BJ (cell line): ENCODE measurements around the gene CCDC167. TPM values are rescaled to one million over a fixed set of nuclear protein-coding genes. Genes with fewer than 3 reads are reported as not detected.

Experiments
- CTCF ChIA-PET: fragments of 350-600 bp; formaldehyde crosslinking; extraction: SDS; loops from one replicate; lab custom pipeline; 2021; ENCODE audit warnings: antibody characterized with exemption, inconsistent platforms; lab: Yijun Ruan, JAX
- POLR2A ChIA-PET: fragments of 300-600 bp; sonication (Branson Sonifier 250); formaldehyde crosslinking; extraction: SDS; loops from one replicate; lab custom pipeline; 2021; ENCODE audit warnings: antibody characterized with exemption; lab: Charles Lee
- DNase-seq: peaks from one replicate; pipeline ENCODE4 v3.0.0-alpha.2; 2011; ENCODE audit warnings: low read depth
- H3K27me3 ChIP-seq: 2 replicates; pipeline ENCODE4 v1.6.0; 2011; ENCODE audit warnings: low read length; ENCODE audit not compliant: control insufficient read depth, insufficient read depth
- H3K36me3 ChIP-seq: 2 replicates; pipeline ENCODE4 v1.5.1; 2011; ENCODE audit warnings: low read length; ENCODE audit not compliant: control insufficient read depth, insufficient read depth
- H3K4me3 ChIP-seq: 2 replicates; pipeline ENCODE4 v1.5.1; 2011; ENCODE audit warnings: low read depth, mild to moderate bottlenecking, control low read depth, low read length
- CTCF ChIP-seq: IDR thresholded peaks from 2 replicates; pipeline ENCODE4 v1.5.1; 2011; ENCODE audit warnings: low read depth, mild to moderate bottlenecking, control low read depth, inconsistent platforms, low read length, moderate library complexity; ENCODE audit not compliant: insufficient read depth
- polyA plus RNA-seq: library from polyadenylated mRNA; depleted of rRNA; stranded (reverse); fragments of >200 nt; gene quantifications from 2 replicates; pipeline ENCODE4 v1.2.3, GENCODE V29; 2011

CCDC167 gene
- polyA plus RNA-seq, 1 experiment = 31.8 TPM

- no peaks in the 10 kb centered on the region for H3K36me3 ChIP-seq
- DNase-seq = no peak
- H3K4me3 ChIP-seq = no peak overlapping the region
- H3K27me3 ChIP-seq = peaks cover 40% of the 10 kb centered on the region
- POLR2A ChIA-PET = no interaction called here
- CTCF ChIA-PET = interaction anchor here (0.6 kb wide), 1 partner anchor 81 kb away, joined by 3 read pairs; no protein-coding TSS in a partner anchor
- no peak for TF ChIP-seq CTCF
Observed at GRCh38 chr6:37531026-37531425, 31.3 kb upstream of the CCDC167 start.

- Histone ChIP-seq H3K4me3 (no peak overlapping the region), H3K27me3 (peaks cover 32% of the 10 kb centered on the region), H3K36me3 (no peaks in the 10 kb centered on the region)
- no peak for DNase-seq
- TF ChIP-seq CTCF = no peak
- ChIA-PET CTCF (interaction anchor here (0.6 to 1.8 kb wide), 3 partner anchors 8 to 81 kb away, joined by 3 to 10 read pairs (median 3); no protein-coding TSS in a partner anchor), POLR2A (no interaction called here)
Observed at GRCh38 chr6:37530297-37530696, 30.6 kb upstream of the CCDC167 start.

GRCh38 chr6:37528541-37528940 is 28.8 kb upstream of the CCDC167 start:
- TF ChIP-seq CTCF = no peak
- POLR2A ChIA-PET = no interaction called here
- Histone ChIP-seq H3K36me3 (no peaks in the 10 kb centered on the region), H3K27me3 (peaks cover 23% of the 10 kb centered on the region), H3K4me3 (no peak overlapping the region)
- DNase-seq = no peak
- CTCF ChIA-PET = interaction anchor here (1.8 kb wide), 1 partner anchor 10 kb away, joined by 10 read pairs; no protein-coding TSS in a partner anchor

GRCh38 chr6:37525460-37526357 is 26.0 kb upstream of the CCDC167 start:
- Histone ChIP-seq H3K4me3 (no peak overlapping the region), H3K36me3 (no peaks in the 10 kb centered on the region), H3K27me3 (peaks cover 11% of the 10 kb centered on the region)
- POLR2A ChIA-PET = no interaction called here
- no peak for DNase-seq
- TF ChIP-seq CTCF = no peak
- CTCF ChIA-PET = interaction anchor here (0.9 to 2.1 kb wide), 2 partner anchors 40 to 52 kb away, joined by 3 to 4 read pairs; no protein-coding TSS in a partner anchor

GRCh38 chr6:37524970-37525318 is 25.3 kb upstream of the CCDC167 start:
- Histone ChIP-seq H3K36me3 (no peaks in the 10 kb centered on the region), H3K4me3 (no peak overlapping the region), H3K27me3 (peaks cover 10% of the 10 kb centered on the region)
- DNase-seq = no peak
- TF ChIP-seq CTCF = no peak
- POLR2A ChIA-PET = no interaction called here
- CTCF ChIA-PET = interaction anchor here (2.1 kb wide), 1 partner anchor 41 kb away, joined by 4 read pairs; no protein-coding TSS in a partner anchor
